Rectal smooth muscle tissue (tissue), 1 donor: ENCODE measurements around the gene CAPZB.

Source experiments
- H3K27ac ChIP-seq: one replicate; pipeline ENCODE4 v1.7.0; 2013; ENCODE audit warnings: low read depth, low read length, inconsistent platforms
- H3K27me3 ChIP-seq: one replicate; pipeline ENCODE4 v1.7.0; 2013; ENCODE audit warnings: low read length; ENCODE audit not compliant: control insufficient read depth, insufficient read depth
- H3K36me3 ChIP-seq: one replicate; pipeline ENCODE4 v1.7.0; 2013; ENCODE audit warnings: low read length; ENCODE audit not compliant: control insufficient read depth, insufficient read depth
- H3K4me1 ChIP-seq: one replicate; pipeline ENCODE4 v1.7.0; 2013; ENCODE audit warnings: low read length; ENCODE audit not compliant: control insufficient read depth, insufficient read depth
- H3K4me3 ChIP-seq: one replicate; pipeline ENCODE4 v1.7.0; 2013; ENCODE audit warnings: low read length
- H3K9ac ChIP-seq: one replicate; pipeline ENCODE4 v1.7.0; 2013; ENCODE audit warnings: low read length

CAPZB gene

GRCh38 chr1:19414515-19415121, 70.7 kb downstream of the CAPZB start:
- Histone ChIP-seq H3K9ac (no peak overlapping the region), H3K27me3 (no peaks in the 10 kb centered on the region), H3K36me3 (peaks cover 12% of the 10 kb centered on the region), H3K4me3 (no peak overlapping the region), H3K4me1 (peaks cover 71% of the 10 kb centered on the region), H3K27ac (peak overlapping the region; percentile 79)

GRCh38 chr1:19413999-19414398, 71.3 kb downstream of the CAPZB start:
- Histone ChIP-seq H3K36me3 (peaks cover 8% of the 10 kb centered on the region), H3K27me3 (no peaks in the 10 kb centered on the region), H3K4me1 (peaks cover 67% of the 10 kb centered on the region), H3K27ac (peak overlapping the region; percentile 79), H3K4me3 (no peak overlapping the region), H3K9ac (no peak overlapping the region)

- Histone ChIP-seq H3K27ac (peak overlapping the region; percentile 79), H3K4me1 (peaks cover 63% of the 10 kb centered on the region), H3K27me3 (no peaks in the 10 kb centered on the region), H3K36me3 (peaks cover 2% of the 10 kb centered on the region), H3K4me3 (no peak overlapping the region), H3K9ac (no peak overlapping the region)
Measured at GRCh38 chr1:19412654-19413053, 72.7 kb downstream of the CAPZB start.

GRCh38 chr1:19411612-19412011, 73.7 kb downstream of the CAPZB start:
- Histone ChIP-seq H3K27ac (peak overlapping the region; percentile 31), H3K4me3 (no peak overlapping the region), H3K9ac (no peak overlapping the region), H3K4me1 (peaks cover 53% of the 10 kb centered on the region), H3K27me3 (no peaks in the 10 kb centered on the region), H3K36me3 (no peaks in the 10 kb centered on the region)

DNA sequence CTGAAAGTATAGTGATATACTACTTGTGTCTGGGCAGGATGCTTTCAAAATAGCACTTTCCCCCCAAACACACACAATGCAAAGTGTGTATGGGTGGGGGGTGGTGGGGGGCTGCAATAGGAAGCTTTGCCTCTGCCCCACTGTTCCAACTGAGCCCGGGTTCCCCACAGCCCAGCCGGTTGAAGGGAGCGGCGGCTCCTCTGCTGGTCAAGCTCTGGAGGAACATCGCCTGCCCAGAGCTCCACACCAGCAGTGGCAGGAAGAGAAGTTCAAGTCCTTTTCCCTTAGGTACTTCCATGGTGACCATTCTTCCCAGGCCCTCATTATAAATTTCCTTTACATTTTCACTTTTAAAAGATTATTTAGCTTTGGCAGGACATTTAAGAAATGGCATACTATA, 74.9 kb downstream of the CAPZB start:
- H3K27ac ChIP-seq, result peak overlapping the region; percentile 30
- no peaks in the 10 kb centered on the region for H3K27me3 ChIP-seq
- H3K4me1 ChIP-seq, result peaks cover 50% of the 10 kb centered on the region
- H3K4me3 ChIP-seq, result no peak overlapping the region
- no peaks in the 10 kb centered on the region for H3K36me3 ChIP-seq
- H3K9ac ChIP-seq, result no peak overlapping the region

- no peaks in the 10 kb centered on the region for H3K27me3 ChIP-seq
- peak overlapping the region; percentile 40 for H3K27ac ChIP-seq
- no peak overlapping the region for H3K4me3 ChIP-seq
- peaks cover 50% of the 10 kb centered on the region for H3K4me1 ChIP-seq
- H3K9ac ChIP-seq, result no peak overlapping the region
- no peaks in the 10 kb centered on the region for H3K36me3 ChIP-seq
Measured at GRCh38 chr1:19409477-19410341, 75.6 kb downstream of the CAPZB start.

DNA sequence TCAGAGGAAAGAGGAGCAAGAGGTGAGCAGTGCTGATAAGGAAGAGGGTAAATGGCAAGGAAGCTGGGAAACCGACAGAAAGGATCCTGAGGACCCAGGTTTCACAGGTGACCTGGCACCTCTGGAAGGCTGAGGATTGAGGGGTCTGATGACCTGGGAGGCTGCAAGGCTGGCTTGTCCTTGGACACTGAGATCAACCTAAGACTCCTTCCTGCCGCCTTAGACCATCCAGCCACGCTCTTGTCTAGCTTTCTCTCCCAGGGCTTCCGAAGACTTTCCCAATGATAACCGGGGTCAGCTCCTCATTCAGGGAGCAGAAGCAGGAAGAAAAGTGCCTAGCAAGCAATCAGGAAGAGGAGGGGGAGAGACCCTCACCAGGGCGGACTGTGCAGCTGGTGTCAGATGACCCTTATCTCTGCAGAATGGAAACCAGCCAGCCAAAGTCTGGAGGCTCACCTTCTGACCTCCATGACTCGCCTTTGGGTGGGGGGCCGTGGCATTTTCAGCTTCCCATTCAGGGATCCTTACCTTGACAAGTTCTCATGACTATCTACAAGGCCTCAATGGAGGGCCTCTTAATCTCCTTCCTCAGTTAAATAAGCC, 77.7 kb downstream of the CAPZB start:
- peaks cover 43% of the 10 kb centered on the region for H3K4me1 ChIP-seq
- H3K9ac ChIP-seq, result no peak overlapping the region
- H3K4me3 ChIP-seq, result no peak overlapping the region
- no peaks in the 10 kb centered on the region for H3K27me3 ChIP-seq
- peak overlapping the region; percentile 67 for H3K27ac ChIP-seq
- H3K36me3 ChIP-seq, result no peaks in the 10 kb centered on the region

- Histone ChIP-seq H3K27me3 (no peaks in the 10 kb centered on the region), H3K27ac (peak overlapping the region; percentile 79), H3K4me1 (peaks cover 44% of the 10 kb centered on the region), H3K4me3 (no peak overlapping the region), H3K36me3 (no peaks in the 10 kb centered on the region), H3K9ac (no peak overlapping the region)
Measured at GRCh38 chr1:19406680-19407079, 78.7 kb downstream of the CAPZB start.

GRCh38 chr1:19405761-19406487, 79.4 kb downstream of the CAPZB start:
- H3K4me3 ChIP-seq, result no peak overlapping the region
- H3K27ac ChIP-seq, result peak overlapping the region; percentile 79
- peaks cover 52% of the 10 kb centered on the region for H3K4me1 ChIP-seq
- H3K27me3 ChIP-seq, result no peaks in the 10 kb centered on the region
- no peaks in the 10 kb centered on the region for H3K36me3 ChIP-seq
- H3K9ac ChIP-seq, result no peak overlapping the region

DNA sequence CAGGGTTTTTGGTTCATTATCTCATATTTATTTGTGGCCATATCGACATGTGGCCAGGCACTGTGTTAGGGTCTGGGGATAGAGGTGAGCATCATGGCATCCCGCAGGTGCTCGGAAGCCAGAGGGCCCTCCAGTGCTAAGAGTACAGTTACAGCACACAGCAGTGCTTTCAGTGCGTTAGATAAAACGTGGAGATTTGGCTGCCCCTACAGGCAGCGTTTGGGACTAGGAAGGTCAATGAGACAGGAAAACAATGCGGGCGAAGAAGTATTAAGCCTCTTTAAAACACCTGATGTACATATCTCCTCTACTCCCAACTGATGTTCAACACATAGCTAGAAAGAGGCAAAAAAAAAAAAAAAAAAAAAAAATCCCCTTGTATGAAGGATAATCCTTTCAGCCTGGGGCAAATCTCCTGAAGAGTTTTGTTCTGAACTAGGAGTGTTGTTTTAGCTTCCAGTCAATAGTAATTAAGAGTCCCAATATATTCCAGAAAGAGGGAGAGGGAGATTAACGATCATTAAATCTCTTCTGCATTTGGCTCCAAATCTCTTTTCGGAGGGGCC, 80.1 kb downstream of the CAPZB start:
- Histone ChIP-seq H3K4me1 (peaks cover 58% of the 10 kb centered on the region), H3K4me3 (no peak overlapping the region), H3K27me3 (no peaks in the 10 kb centered on the region), H3K27ac (peak overlapping the region; percentile 79), H3K36me3 (no peaks in the 10 kb centered on the region), H3K9ac (no peak overlapping the region)

- Histone ChIP-seq H3K36me3 (no peaks in the 10 kb centered on the region), H3K4me3 (no peak overlapping the region), H3K4me1 (peaks cover 64% of the 10 kb centered on the region), H3K9ac (no peak overlapping the region), H3K27ac (peak overlapping the region; percentile 79), H3K27me3 (no peaks in the 10 kb centered on the region)
Measured at GRCh38 chr1:19404748-19405147, 80.6 kb downstream of the CAPZB start.

- Histone ChIP-seq H3K4me1 (peaks cover 63% of the 10 kb centered on the region), H3K27ac (peak overlapping the region; percentile 25), H3K36me3 (no peaks in the 10 kb centered on the region), H3K27me3 (no peaks in the 10 kb centered on the region), H3K4me3 (no peak overlapping the region), H3K9ac (no peak overlapping the region)
Measured at GRCh38 chr1:19403256-19403655, 82.1 kb downstream of the CAPZB start.
